GM12873 (cell line): ENCODE data around the gene SMURF2.

Source experiments
- TF ChIP-seq, protein P1 (sequence below): IDR thresholded peaks from 2 replicates; pipeline ENCODE4 v1.5.1; 2012; ENCODE audit warnings: low read depth, mild to moderate bottlenecking, moderate library complexity, low read length, control low read depth; ENCODE audit not compliant: insufficient read depth; ENCODE audit errors: missing control alignments

SMURF2 gene

DNA sequence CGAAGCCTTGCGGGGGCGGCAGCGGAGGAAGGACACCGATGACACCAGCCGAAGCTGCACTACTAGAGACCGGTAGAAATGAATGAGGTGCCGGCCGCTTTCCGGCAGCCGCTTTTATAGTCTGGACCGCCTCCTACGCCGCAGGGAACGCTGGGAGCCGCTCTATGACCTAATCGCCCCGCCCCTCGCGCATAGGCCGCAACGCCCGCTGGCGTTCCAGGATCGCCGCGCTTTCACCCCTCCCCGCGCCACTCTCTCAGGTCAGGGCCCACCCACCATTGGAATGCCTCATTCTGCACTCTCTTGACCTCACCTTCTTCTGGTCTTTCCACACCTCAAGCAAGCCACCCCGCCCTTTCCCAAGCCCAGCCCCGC is 155.9 kb downstream of the SMURF2 start, which contains the start of gene DDX5:
DDX5 (minus strand) TSS at position 89 of the 375 bp plus-strand sequence. CDS start 170 bp downstream, outside the sequence.
- TF ChIP-seq, protein P1, sequence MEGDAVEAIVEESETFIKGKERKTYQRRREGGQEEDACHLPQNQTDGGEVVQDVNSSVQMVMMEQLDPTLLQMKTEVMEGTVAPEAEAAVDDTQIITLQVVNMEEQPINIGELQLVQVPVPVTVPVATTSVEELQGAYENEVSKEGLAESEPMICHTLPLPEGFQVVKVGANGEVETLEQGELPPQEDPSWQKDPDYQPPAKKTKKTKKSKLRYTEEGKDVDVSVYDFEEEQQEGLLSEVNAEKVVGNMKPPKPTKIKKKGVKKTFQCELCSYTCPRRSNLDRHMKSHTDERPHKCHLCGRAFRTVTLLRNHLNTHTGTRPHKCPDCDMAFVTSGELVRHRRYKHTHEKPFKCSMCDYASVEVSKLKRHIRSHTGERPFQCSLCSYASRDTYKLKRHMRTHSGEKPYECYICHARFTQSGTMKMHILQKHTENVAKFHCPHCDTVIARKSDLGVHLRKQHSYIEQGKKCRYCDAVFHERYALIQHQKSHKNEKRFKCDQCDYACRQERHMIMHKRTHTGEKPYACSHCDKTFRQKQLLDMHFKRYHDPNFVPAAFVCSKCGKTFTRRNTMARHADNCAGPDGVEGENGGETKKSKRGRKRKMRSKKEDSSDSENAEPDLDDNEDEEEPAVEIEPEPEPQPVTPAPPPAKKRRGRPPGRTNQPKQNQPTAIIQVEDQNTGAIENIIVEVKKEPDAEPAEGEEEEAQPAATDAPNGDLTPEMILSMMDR: no peak

DNA sequence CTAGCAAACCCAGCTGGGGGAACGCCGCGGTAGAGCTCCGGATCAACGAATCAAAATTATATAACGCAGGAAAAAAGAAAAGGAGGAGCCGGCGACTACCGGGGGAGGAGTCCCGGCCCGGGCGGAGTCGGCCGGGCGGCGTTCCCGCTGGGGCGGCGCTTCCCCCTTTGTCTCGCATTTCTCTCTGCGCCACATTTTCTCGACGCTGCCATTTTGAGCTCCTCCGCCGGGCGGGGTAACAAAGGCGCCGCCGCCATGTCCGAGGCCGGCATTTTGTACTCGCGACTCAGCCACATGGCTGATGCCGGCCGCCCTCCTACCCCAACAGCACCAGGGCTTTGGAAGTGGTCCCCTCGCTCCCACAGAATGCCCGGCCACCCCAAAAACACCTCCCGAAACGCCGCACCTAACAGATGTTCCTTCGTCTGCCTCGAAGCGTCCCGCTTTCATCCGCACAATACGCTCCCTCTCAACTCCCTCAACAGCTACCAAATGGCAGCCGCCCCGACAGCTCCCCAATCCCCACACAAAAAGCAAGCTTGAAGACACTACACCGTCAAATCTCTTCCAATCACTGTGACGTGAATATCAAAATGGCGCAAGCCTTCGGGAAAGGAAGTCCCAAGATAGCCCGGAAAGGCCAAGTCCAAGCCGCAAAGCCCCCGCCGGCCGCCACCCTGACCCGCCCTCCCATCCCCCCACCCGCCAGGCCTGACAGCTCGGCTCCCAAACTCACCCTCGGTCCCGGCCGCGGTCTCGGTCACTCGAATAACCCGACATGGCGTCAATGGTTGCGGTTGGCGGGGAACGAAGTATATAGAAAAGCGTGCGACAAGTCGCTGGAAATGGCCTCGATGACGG is 156.5 kb downstream of the SMURF2 start:
- TF ChIP-seq, protein P1: no peak

DNA sequence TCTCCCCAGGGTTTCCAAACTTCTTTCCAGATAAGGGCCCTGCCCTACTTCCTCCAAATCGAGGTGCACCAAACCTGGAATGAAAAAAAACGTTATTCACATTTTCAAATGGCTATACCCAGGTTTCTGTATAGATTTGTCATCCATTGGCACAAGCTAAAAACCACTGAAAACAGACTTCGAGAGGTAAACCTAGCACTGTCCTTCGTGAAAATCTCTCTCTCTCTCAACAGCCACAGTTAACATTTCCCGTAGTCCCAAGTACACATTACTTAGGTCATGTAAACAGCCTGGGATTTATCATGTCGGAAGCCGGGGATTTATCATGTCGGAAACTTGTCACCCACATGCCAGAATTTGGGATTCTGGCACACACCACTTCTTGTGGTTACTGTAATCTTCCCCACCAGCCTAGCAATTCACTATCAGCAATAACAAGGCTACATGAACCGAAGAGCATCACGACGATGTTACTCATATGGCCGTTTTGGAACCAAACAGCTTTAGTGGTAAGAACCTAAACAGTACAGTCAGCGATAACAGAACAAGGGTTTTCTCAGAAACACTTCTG is 157.3 kb downstream of the SMURF2 start:
- TF ChIP-seq, protein P1: no peak

GRCh38 chr17:64503821-64504768 is 158.0 kb downstream of the SMURF2 start:
- TF ChIP-seq, protein P1: no peak

- TF ChIP-seq, protein P1: no peak
These were observed 158.8 kb downstream of the SMURF2 start for GRCh38 chr17:64503341-64503740.

DNA sequence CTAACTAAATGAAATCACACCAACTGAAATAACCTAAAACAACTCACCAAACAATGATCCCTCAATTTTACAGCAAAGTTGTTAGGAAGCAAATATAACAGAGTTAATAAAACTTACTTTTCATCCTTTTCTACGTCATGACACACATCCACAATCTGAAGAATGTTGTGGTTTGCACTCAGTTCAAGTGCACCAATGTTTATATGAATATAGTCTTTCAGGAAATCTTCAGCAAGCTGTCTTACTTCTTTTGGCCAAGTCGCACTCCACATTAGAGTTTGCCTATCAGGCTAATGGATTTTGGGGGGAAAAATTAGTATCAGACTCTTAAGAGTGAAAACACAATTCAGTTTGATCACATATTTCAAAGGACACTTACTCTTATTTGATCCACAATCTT is 159.3 kb downstream of the SMURF2 start:
- TF ChIP-seq, protein P1: no peak
